HepG2 (cell line): Measurements from ENCODE around the gene DAZAP1. TPM values are rescaled to one million over a fixed set of nuclear protein-coding genes. Genes with fewer than 3 reads are reported as not detected.

Source experiments
- EP300 ChIP-seq, 3 experiments: sonication (generic) in 1 of 3; formaldehyde crosslinking in 1 of 3; IDR thresholded peaks; 2 replicates each; pipeline versions ENCODE4 v1.5.1 to v1.6.1; 2011 to 2020; ENCODE audit warnings: low read depth in 2 of 3, low read length in 2 of 3, borderline replicate concordance in 1 of 3, improper control_type of control experiment in 1 of 3, mild to moderate bottlenecking in 1 of 3, missing genetic modification reagents in 1 of 3, moderate library complexity in 1 of 3
- KLF9 ChIP-seq: IDR thresholded peaks from 2 replicates; pipeline ENCODE4 v1.6.1; 2016; ENCODE audit warnings: low read depth
- PCBP1 ChIP-seq: fragments of 200-400 bp; formaldehyde crosslinking; IDR thresholded peaks from 2 replicates; pipeline ENCODE4 v1.6.1; 2017; ENCODE audit warnings: mild to moderate bottlenecking, low read depth, low read length, borderline replicate concordance
- RARA ChIP-seq: IDR thresholded peaks from 2 replicates; pipeline ENCODE4 v1.6.1; 2016; ENCODE audit warnings: missing genetic modification reagents, missing compliant biosample characterization
- TEAD3 ChIP-seq: optimal IDR thresholded peaks from 2 replicates; pipeline ENCODE3; 2016; ENCODE audit warnings: borderline replicate concordance
- U2AF1 ChIP-seq: fragments of 200-400 bp; formaldehyde crosslinking; optimal IDR thresholded peaks from 2 replicates; pipeline ENCODE3; 2017; ENCODE audit warnings: mild to moderate bottlenecking, low read depth, low read length
- ZC3H13 ChIP-seq: sonication (generic); formaldehyde crosslinking; IDR thresholded peaks from 2 replicates; pipeline ENCODE4 v1.8.1; 2023; ENCODE audit warnings: mild to moderate bottlenecking, missing genetic modification reagents, moderate library complexity
- ZNF20 ChIP-seq: sonication (generic); formaldehyde crosslinking; IDR thresholded peaks from 2 replicates; pipeline ENCODE4 v1.4.0; 2020; ENCODE audit warnings: mild to moderate bottlenecking, moderate library complexity, missing genetic modification reagents
- ZNF713 ChIP-seq: sonication (generic); formaldehyde crosslinking; IDR thresholded peaks from 2 replicates; pipeline ENCODE4 v1.4.0; 2020; ENCODE audit warnings: mild to moderate bottlenecking, missing genetic modification reagents
- ZNF790 ChIP-seq: sonication (generic); formaldehyde crosslinking; IDR thresholded peaks from 2 replicates; pipeline ENCODE4 v1.8.0; 2022; ENCODE audit warnings: missing genetic modification reagents, mild to moderate bottlenecking, borderline replicate concordance
- polyA plus RNA-seq, 8 experiments: library from polyadenylated mRNA; depleted of rRNA in 3 of 8; stranded (reverse) in 7 of 8; unstranded in 1 of 8; fragments of >200 nt; fragmentation: Illumina TruSeq in 4 of 8; extraction: Trizol in 4 of 8; gene quantifications; 2 replicates each; pipeline versions ENCODE4 v1.2.1 to v1.2.3, GENCODE V29; 2011 to 2016; ENCODE audit warnings: low read depth in 4 of 8, missing spikeins in 1 of 8, mixed read lengths in 1 of 8; ENCODE audit not compliant: insufficient read depth in 1 of 8
- total RNA-seq, 5 experiments: library from RNA; depleted of rRNA; stranded (reverse); fragments of >200 nt; fragmentation: Illumina TruSeq; extraction: Trizol; gene quantifications; 2 replicates each; pipeline ENCODE4 v1.2.3, GENCODE V29; 2016; ENCODE audit warnings: low read depth in 1 of 5
- TF ChIP-seq, protein P1 (sequence below): IDR thresholded peaks from 2 replicates; pipeline ENCODE4 v1.6.1; 2016; ENCODE audit warnings: missing compliant biosample characterization, missing genetic modification reagents, borderline replicate concordance
- TF ChIP-seq, protein P2 (sequence below): IDR thresholded peaks from 2 replicates; pipeline ENCODE4 v1.4.0; 2020; ENCODE audit warnings: mild to moderate bottlenecking, missing genetic modification reagents
- TF ChIP-seq, protein P3 (sequence below): sonication (generic); formaldehyde crosslinking; IDR thresholded peaks from 2 replicates; pipeline ENCODE4 v1.4.0; 2020; ENCODE audit warnings: missing genetic modification reagents, borderline replicate concordance
- TF ChIP-seq, protein P4 (sequence below): sonication (generic); formaldehyde crosslinking; IDR thresholded peaks from 2 replicates; pipeline ENCODE4 v1.5.1; 2020; ENCODE audit warnings: mild to moderate bottlenecking, missing genetic modification reagents, borderline replicate concordance

DAZAP1 gene
- total and polyA plus RNA-seq, 2 of the 13 experiments (the other 11 are each of a cell fraction or from before 2014, with no cell fraction given): 63.3 to 79.2 TPM

DNA sequence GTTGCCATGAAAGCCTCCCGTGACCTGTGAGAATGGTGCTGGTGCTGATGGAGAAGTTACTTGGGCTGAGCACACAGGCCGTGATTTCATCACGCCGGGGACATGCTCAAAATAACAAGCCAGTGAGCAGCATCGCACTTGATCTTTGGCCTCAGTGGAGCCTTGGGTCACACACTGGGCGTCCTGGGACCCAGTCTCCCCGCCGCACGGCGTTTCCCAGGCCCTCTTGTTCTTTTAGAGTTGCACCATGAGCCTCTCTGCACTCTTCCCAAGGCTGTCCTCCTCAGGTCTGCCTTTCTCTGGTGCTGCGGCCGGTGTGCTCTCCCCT lies 33.2 kb upstream of the DAZAP1 start (continued):
- TF ChIP-seq, protein P1, sequence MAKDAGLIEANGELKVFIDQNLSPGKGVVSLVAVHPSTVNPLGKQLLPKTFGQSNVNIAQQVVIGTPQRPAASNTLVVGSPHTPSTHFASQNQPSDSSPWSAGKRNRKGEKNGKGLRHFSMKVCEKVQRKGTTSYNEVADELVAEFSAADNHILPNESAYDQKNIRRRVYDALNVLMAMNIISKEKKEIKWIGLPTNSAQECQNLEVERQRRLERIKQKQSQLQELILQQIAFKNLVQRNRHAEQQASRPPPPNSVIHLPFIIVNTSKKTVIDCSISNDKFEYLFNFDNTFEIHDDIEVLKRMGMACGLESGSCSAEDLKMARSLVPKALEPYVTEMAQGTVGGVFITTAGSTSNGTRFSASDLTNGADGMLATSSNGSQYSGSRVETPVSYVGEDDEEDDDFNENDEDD (CRISPR knock-in tag): peak; percentile 29; the same call in 1 of the 2 replicates
- TF ChIP-seq, protein P2, sequence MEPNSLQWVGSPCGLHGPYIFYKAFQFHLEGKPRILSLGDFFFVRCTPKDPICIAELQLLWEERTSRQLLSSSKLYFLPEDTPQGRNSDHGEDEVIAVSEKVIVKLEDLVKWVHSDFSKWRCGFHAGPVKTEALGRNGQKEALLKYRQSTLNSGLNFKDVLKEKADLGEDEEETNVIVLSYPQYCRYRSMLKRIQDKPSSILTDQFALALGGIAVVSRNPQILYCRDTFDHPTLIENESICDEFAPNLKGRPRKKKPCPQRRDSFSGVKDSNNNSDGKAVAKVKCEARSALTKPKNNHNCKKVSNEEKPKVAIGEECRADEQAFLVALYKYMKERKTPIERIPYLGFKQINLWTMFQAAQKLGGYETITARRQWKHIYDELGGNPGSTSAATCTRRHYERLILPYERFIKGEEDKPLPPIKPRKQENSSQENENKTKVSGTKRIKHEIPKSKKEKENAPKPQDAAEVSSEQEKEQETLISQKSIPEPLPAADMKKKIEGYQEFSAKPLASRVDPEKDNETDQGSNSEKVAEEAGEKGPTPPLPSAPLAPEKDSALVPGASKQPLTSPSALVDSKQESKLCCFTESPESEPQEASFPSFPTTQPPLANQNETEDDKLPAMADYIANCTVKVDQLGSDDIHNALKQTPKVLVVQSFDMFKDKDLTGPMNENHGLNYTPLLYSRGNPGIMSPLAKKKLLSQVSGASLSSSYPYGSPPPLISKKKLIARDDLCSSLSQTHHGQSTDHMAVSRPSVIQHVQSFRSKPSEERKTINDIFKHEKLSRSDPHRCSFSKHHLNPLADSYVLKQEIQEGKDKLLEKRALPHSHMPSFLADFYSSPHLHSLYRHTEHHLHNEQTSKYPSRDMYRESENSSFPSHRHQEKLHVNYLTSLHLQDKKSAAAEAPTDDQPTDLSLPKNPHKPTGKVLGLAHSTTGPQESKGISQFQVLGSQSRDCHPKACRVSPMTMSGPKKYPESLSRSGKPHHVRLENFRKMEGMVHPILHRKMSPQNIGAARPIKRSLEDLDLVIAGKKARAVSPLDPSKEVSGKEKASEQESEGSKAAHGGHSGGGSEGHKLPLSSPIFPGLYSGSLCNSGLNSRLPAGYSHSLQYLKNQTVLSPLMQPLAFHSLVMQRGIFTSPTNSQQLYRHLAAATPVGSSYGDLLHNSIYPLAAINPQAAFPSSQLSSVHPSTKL (CRISPR knock-in tag): peak; percentile 63; the same call in 1 of the 2 replicates
- peak; percentile 76 for TF ChIP-seq RARA (CRISPR knock-in tag)
- 0 out of 2 replicates have a peak, but pooled peaks have one; percentile 3 for TF ChIP-seq ZNF20 (CRISPR knock-in tag)
- TF ChIP-seq ZNF713 (CRISPR knock-in tag): peak; percentile 22; the same call in 1 of the 2 replicates
- peak; percentile 71; the same call in 1 of the 2 replicates for TF ChIP-seq ZC3H13 (CRISPR knock-in tag)
- TF ChIP-seq EP300 (IDR thresholded peaks at IDR 0.05; ENCODE audit: low read depth in 2 of 2, low read length in 2 of 2): peak in 1 of 2 experiments; percentile 14; a peak in 1 of 4 replicates
- TF ChIP-seq EP300 (CRISPR knock-in tag; IDR thresholded peaks at IDR 0.05; ENCODE audit: borderline replicate concordance): peak; percentile 28; the same call in 1 of the 2 replicates
- no peak for TF ChIP-seq PCBP1
- TF ChIP-seq U2AF1: no peak
- TF ChIP-seq TEAD3 (CRISPR knock-in tag): peak; percentile 45
- TF ChIP-seq, protein P3, sequence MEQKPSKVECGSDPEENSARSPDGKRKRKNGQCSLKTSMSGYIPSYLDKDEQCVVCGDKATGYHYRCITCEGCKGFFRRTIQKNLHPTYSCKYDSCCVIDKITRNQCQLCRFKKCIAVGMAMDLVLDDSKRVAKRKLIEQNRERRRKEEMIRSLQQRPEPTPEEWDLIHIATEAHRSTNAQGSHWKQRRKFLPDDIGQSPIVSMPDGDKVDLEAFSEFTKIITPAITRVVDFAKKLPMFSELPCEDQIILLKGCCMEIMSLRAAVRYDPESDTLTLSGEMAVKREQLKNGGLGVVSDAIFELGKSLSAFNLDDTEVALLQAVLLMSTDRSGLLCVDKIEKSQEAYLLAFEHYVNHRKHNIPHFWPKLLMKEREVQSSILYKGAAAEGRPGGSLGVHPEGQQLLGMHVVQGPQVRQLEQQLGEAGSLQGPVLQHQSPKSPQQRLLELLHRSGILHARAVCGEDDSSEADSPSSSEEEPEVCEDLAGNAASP (CRISPR knock-in tag): peak; percentile 43; the same call in 1 of the 2 replicates
- TF ChIP-seq ZNF790 (CRISPR knock-in tag): 0 out of 2 replicates have a peak, but pooled peaks have one; percentile 82
- TF ChIP-seq KLF9: no peak
- TF ChIP-seq, protein P4, sequence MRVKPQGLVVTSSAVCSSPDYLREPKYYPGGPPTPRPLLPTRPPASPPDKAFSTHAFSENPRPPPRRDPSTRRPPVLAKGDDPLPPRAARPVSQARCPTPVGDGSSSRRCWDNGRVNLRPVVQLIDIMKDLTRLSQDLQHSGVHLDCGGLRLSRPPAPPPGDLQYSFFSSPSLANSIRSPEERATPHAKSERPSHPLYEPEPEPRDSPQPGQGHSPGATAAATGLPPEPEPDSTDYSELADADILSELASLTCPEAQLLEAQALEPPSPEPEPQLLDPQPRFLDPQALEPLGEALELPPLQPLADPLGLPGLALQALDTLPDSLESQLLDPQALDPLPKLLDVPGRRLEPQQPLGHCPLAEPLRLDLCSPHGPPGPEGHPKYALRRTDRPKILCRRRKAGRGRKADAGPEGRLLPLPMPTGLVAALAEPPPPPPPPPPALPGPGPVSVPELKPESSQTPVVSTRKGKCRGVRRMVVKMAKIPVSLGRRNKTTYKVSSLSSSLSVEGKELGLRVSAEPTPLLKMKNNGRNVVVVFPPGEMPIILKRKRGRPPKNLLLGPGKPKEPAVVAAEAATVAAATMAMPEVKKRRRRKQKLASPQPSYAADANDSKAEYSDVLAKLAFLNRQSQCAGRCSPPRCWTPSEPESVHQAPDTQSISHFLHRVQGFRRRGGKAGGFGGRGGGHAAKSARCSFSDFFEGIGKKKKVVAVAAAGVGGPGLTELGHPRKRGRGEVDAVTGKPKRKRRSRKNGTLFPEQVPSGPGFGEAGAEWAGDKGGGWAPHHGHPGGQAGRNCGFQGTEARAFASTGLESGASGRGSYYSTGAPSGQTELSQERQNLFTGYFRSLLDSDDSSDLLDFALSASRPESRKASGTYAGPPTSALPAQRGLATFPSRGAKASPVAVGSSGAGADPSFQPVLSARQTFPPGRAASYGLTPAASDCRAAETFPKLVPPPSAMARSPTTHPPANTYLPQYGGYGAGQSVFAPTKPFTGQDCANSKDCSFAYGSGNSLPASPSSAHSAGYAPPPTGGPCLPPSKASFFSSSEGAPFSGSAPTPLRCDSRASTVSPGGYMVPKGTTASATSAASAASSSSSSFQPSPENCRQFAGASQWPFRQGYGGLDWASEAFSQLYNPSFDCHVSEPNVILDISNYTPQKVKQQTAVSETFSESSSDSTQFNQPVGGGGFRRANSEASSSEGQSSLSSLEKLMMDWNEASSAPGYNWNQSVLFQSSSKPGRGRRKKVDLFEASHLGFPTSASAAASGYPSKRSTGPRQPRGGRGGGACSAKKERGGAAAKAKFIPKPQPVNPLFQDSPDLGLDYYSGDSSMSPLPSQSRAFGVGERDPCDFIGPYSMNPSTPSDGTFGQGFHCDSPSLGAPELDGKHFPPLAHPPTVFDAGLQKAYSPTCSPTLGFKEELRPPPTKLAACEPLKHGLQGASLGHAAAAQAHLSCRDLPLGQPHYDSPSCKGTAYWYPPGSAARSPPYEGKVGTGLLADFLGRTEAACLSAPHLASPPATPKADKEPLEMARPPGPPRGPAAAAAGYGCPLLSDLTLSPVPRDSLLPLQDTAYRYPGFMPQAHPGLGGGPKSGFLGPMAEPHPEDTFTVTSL (CRISPR knock-in tag): peak; percentile 23; the same call in 1 of the 2 replicates
